Smooth muscle cell (in vitro differentiated cells): ENCODE data around the gene PPP2R5E. TPM values are rescaled to one million over a fixed set of nuclear protein-coding genes. Genes with fewer than 3 reads are reported as not detected.

Experiments
- DNase-seq: peaks from one replicate; lab custom pipeline; 2025; ENCODE audit not compliant: unreplicated experiment; lab: John Stamatoyannopoulos, UW
- H2AFZ ChIP-seq: fragments of 200-600 bp; sonication (generic); 2 replicates; pipeline ENCODE4 v1.6.0; 2016; ENCODE audit warnings: antibody characterized with exemption, low read depth, mild to moderate bottlenecking
- H3F3A ChIP-seq: fragments of 200-600 bp; sonication (generic); 2 replicates; pipeline ENCODE4 v1.6.0; 2017; ENCODE audit warnings: antibody characterized with exemption, low read depth
- H3K27ac ChIP-seq: fragments of 200-600 bp; sonication (generic); 2 replicates; pipeline ENCODE4 v1.5.1; 2016; ENCODE audit warnings: low read depth, mild to moderate bottlenecking
- H3K27me3 ChIP-seq: fragments of 200-600 bp; sonication (generic); 2 replicates; pipeline ENCODE4 v1.6.1; 2016; ENCODE audit warnings: low read depth, mild to moderate bottlenecking
- H3K36me3 ChIP-seq: fragments of 200-600 bp; sonication (generic); 2 replicates; pipeline ENCODE4 v1.5.1; 2016; ENCODE audit warnings: low read depth
- H3K4me1 ChIP-seq: fragments of 200-600 bp; sonication (generic); 2 replicates; pipeline ENCODE4 v1.5.1; 2016; ENCODE audit warnings: low read depth
- H3K4me2 ChIP-seq: fragments of 200-600 bp; sonication (generic); 2 replicates; pipeline ENCODE4 v1.6.0; 2016; ENCODE audit warnings: mild to moderate bottlenecking
- H3K4me3 ChIP-seq: fragments of 200-600 bp; sonication (generic); 2 replicates; pipeline ENCODE4 v1.5.1; 2016; ENCODE audit warnings: mild to moderate bottlenecking
- H3K79me2 ChIP-seq: fragments of 200-600 bp; sonication (generic); 2 replicates; pipeline ENCODE4 v1.6.0; 2016; ENCODE audit warnings: low read depth, mild to moderate bottlenecking
- H3K9ac ChIP-seq: fragments of 200-600 bp; sonication (generic); 2 replicates; pipeline ENCODE4 v1.6.0; 2016; ENCODE audit warnings: low read depth
- H3K9me3 ChIP-seq: fragments of 200-600 bp; sonication (generic); replicated peaks from 2 replicates; pipeline ENCODE4 v1.5.1; 2016; ENCODE audit warnings: low read depth
- H4K20me1 ChIP-seq: fragments of 200-600 bp; sonication (generic); 2 replicates; pipeline ENCODE4 v1.6.0; 2016; ENCODE audit warnings: low read depth
- CTCF ChIP-seq: fragments of 200-600 bp; sonication (generic); IDR thresholded peaks from 2 replicates; pipeline ENCODE4 v1.5.1; 2017; ENCODE audit warnings: borderline replicate concordance, mild to moderate bottlenecking, antibody characterized with exemption; ENCODE audit not compliant: insufficient read depth, poor library complexity, severe bottlenecking
- WGBS: methylation state at CpG from one replicate; pipeline ENCODE4 v1.1.7; 2016; ENCODE audit warnings: low lambda C conversion rate; 5-methylcytosine and 5-hydroxymethylcytosine counted together
- polyA plus RNA-seq: library from polyadenylated mRNA; unstranded; fragments of >200 nt; fragmentation: Nextera tagmentation; extraction: Ambion mirVana; gene quantifications from 2 replicates; pipeline ENCODE4 v1.2.1, GENCODE V29; 2016
- total RNA-seq: library from RNA; depleted of rRNA; stranded (reverse); fragments of >200 nt; gene quantifications from 2 replicates; pipeline ENCODE4 v1.2.3, GENCODE V29; 2014

PPP2R5E gene
- total and polyA plus RNA-seq, 2 experiments from 2014 or later = 31.7 to 47.7 TPM

- no peaks in the 10 kb centered on the region for H3K36me3 ChIP-seq
- H3K79me2 ChIP-seq = peaks cover 84% of the 10 kb centered on the region
- H3F3A ChIP-seq = no peaks in the 10 kb centered on the region
- H3K9ac ChIP-seq = no peak overlapping the region
- H4K20me1 ChIP-seq = peaks cover 99% of the 10 kb centered on the region
- 100% methylated on average over 2 of the region's 2 CpGs for WGBS
- no peaks in the 10 kb centered on the region for H3K4me1 ChIP-seq
- H3K27ac ChIP-seq = no peak overlapping the region
- TF ChIP-seq CTCF = no peak
- no peaks in the 10 kb centered on the region for H3K9me3 ChIP-seq
- no peak overlapping the region for H3K4me2 ChIP-seq
- no peak overlapping the region for H3K4me3 ChIP-seq
- no peak overlapping the region for H2AFZ ChIP-seq
- DNase-seq = no peak
- H3K27me3 ChIP-seq = no peaks in the 10 kb centered on the region
Measured at GRCh38 chr14:63454863-63455622, 88.1 kb downstream of the PPP2R5E start.

- WGBS = 97% methylated on average over 3 of the region's 3 CpGs
- H3K36me3 ChIP-seq = no peaks in the 10 kb centered on the region
- H3K79me2 ChIP-seq = peaks cover 82% of the 10 kb centered on the region
- H3K4me2 ChIP-seq = no peak overlapping the region
- peaks cover 99% of the 10 kb centered on the region for H4K20me1 ChIP-seq
- TF ChIP-seq CTCF = no peak
- H3K27me3 ChIP-seq = no peaks in the 10 kb centered on the region
- H3F3A ChIP-seq = no peaks in the 10 kb centered on the region
- DNase-seq = no peak
- H3K4me3 ChIP-seq = no peak overlapping the region
- no peak overlapping the region for H3K9ac ChIP-seq
- no peak overlapping the region for H2AFZ ChIP-seq
- H3K4me1 ChIP-seq = no peaks in the 10 kb centered on the region
- H3K27ac ChIP-seq = no peak overlapping the region
- no peaks in the 10 kb centered on the region for H3K9me3 ChIP-seq
Measured at GRCh38 chr14:63454436-63454835, 88.7 kb downstream of the PPP2R5E start.

GRCh38 chr14:63453443-63453936, 89.7 kb downstream of the PPP2R5E start:
- peak overlapping the region; percentile 15 for H3K27ac ChIP-seq
- H2AFZ ChIP-seq = no peak overlapping the region
- peaks cover 78% of the 10 kb centered on the region for H3K79me2 ChIP-seq
- no peaks in the 10 kb centered on the region for H3F3A ChIP-seq
- WGBS = 75% methylated on average over 8 of the region's 8 CpGs
- no peak for TF ChIP-seq CTCF
- no peak overlapping the region for H3K4me2 ChIP-seq
- no peak overlapping the region for H3K9ac ChIP-seq
- no peaks in the 10 kb centered on the region for H3K4me1 ChIP-seq
- H3K4me3 ChIP-seq = no peak overlapping the region
- DNase-seq = no peak
- H3K9me3 ChIP-seq = no peaks in the 10 kb centered on the region
- H4K20me1 ChIP-seq = peaks cover 98% of the 10 kb centered on the region
- H3K36me3 ChIP-seq = no peaks in the 10 kb centered on the region
- H3K27me3 ChIP-seq = no peaks in the 10 kb centered on the region

GRCh38 chr14:63452796-63453195, 90.4 kb downstream of the PPP2R5E start:
- Histone ChIP-seq H3K36me3 (no peaks in the 10 kb centered on the region), H4K20me1 (peaks cover 96% of the 10 kb centered on the region), H3K9me3 (no peaks in the 10 kb centered on the region), H3K9ac (no peak overlapping the region), H3K4me1 (no peaks in the 10 kb centered on the region), H3K4me2 (no peak overlapping the region), H3K79me2 (peaks cover 78% of the 10 kb centered on the region), H3F3A (no peaks in the 10 kb centered on the region), H2AFZ (no peak overlapping the region), H3K27me3 (no peaks in the 10 kb centered on the region), H3K27ac (no peak overlapping the region), H3K4me3 (no peak overlapping the region)
- 98% methylated on average over 3 of the region's 3 CpGs for WGBS
- no peak for DNase-seq
- TF ChIP-seq CTCF = no peak
